ENCODE data around the gene MAB21L2. TPM values are rescaled to one million over a fixed set of nuclear protein-coding genes. Genes with fewer than 3 reads are reported as not detected.
A peak's percentile ranks its signal among the peaks of the same experiment; 100 is the strongest.

Gene MAB21L2
- total and polyA plus RNA-seq, 2 experiments from 2014 or later = 0.12 to 0.54 TPM

- no peaks in the 10 kb centered on the region for H3K36me3 ChIP-seq
- DNase-seq (ENCODE audit: low read depth in 1 of 2, low spot score in 1 of 2) = no peak
- no peaks in the 10 kb centered on the region for H3K4me1 ChIP-seq (ENCODE audit: low read depth)
- no peak overlapping the region for H3K4me3 ChIP-seq
- no peak for TF ChIP-seq CTCF (IDR thresholded peaks at IDR 0.05; ENCODE audit: low read depth, low read length)
- H3K27ac ChIP-seq = no peak overlapping the region
- H3K27me3 ChIP-seq = peaks cover 4% of the 10 kb centered on the region
- no peaks in the 10 kb centered on the region for H3K9me3 ChIP-seq (ENCODE audit: low read depth)
These were observed 11.1 kb upstream of the MAB21L2 start for GRCh38 chr4:150570862-150571261.

DNA sequence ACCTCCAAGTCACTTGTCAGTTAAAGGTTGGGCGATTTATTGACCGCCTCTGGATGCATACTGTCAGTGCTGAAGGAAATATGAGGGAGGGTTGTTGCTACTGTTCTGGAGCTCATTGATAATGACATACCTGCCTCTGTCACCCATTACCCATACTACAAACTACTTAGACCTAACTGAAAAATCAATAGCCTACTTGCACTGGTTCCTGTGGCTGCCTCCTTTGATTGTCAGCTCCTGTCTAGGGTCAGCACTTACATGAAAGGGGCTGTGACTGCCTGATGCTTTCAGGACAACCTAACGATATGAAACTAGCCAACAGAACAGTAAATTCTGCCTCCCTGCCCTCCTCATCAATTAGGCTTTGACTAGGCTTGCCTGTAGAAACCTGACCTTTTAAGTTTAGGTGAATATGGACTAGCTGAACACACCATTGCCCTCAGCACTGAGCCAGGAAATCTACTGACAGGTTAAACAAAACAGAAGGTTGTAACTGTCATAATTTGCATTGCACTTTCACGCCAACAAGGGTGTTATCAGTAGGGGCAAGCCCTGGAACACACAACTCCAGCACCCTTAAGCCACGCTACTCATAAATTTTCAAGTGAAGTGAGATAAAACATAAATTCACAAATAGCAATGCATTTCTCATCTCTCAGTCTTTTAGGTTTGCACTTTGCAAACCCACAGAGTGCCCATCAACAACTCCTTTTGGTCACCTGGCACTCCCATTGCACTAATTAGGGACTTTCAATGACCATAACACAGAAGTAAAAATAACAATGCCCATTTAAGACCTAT is 9.0 kb upstream of the MAB21L2 start:
- H3K4me1 ChIP-seq (ENCODE audit: low read depth) = no peaks in the 10 kb centered on the region
- no peaks in the 10 kb centered on the region for H3K9me3 ChIP-seq (ENCODE audit: low read depth)
- peaks cover 8% of the 10 kb centered on the region for H3K27me3 ChIP-seq
- no peaks in the 10 kb centered on the region for H3K36me3 ChIP-seq
- no peak for TF ChIP-seq CTCF (IDR thresholded peaks at IDR 0.05; ENCODE audit: low read depth, low read length)
- no peak overlapping the region for H3K4me3 ChIP-seq
- DNase-seq (ENCODE audit: low read depth in 1 of 2, low spot score in 1 of 2) = peak in 1 of 2 donors; percentile 42
- H3K27ac ChIP-seq = no peak overlapping the region

- no peak overlapping the region for H3K27ac ChIP-seq
- H3K27me3 ChIP-seq = peaks cover 14% of the 10 kb centered on the region
- no peaks in the 10 kb centered on the region for H3K9me3 ChIP-seq (ENCODE audit: low read depth)
- no peak overlapping the region for H3K4me3 ChIP-seq
- no peak for TF ChIP-seq CTCF (IDR thresholded peaks at IDR 0.05; ENCODE audit: low read depth, low read length)
- H3K36me3 ChIP-seq = no peaks in the 10 kb centered on the region
- H3K4me1 ChIP-seq (ENCODE audit: low read depth) = no peaks in the 10 kb centered on the region
- DNase-seq (ENCODE audit: low read depth in 1 of 2, low spot score in 1 of 2) = peak in 1 of 2 donors; percentile 37
These were observed 8.4 kb upstream of the MAB21L2 start for GRCh38 chr4:150573534-150573933.

- H3K27ac ChIP-seq = no peak overlapping the region
- DNase-seq (ENCODE audit: low read depth in 1 of 2, low spot score in 1 of 2) = no peak
- no peak for TF ChIP-seq CTCF (IDR thresholded peaks at IDR 0.05; ENCODE audit: low read depth, low read length)
- no peaks in the 10 kb centered on the region for H3K9me3 ChIP-seq (ENCODE audit: low read depth)
- H3K4me1 ChIP-seq (ENCODE audit: low read depth) = no peaks in the 10 kb centered on the region
- H3K27me3 ChIP-seq = peaks cover 26% of the 10 kb centered on the region
- H3K36me3 ChIP-seq = no peaks in the 10 kb centered on the region
- H3K4me3 ChIP-seq = no peak overlapping the region
These were observed 7.3 kb upstream of the MAB21L2 start for GRCh38 chr4:150574678-150575077.

DNA sequence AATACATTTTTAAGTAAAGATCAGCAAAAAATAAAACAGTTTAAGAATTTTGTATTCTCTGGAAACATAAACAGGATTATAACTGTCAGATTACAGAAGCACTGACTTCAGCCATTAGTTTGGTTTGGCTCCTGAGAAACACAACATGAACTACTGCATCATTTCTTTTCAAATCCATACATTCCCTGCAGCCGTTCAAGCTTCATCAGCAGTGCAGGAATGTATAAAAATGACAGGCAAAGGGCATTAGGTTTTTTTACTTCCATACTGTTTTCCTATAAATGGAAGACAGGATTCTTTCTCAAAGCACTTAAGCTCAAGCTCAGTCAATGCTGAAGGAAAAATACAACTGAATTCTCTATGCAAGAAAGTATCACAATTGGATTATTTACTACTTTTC is 4.2 kb upstream of the MAB21L2 start:
- no peak overlapping the region for H3K4me3 ChIP-seq
- peaks cover 57% of the 10 kb centered on the region for H3K27me3 ChIP-seq
- TF ChIP-seq CTCF (IDR thresholded peaks at IDR 0.05; ENCODE audit: low read depth, low read length) = no peak
- H3K4me1 ChIP-seq (ENCODE audit: low read depth) = peaks cover 5% of the 10 kb centered on the region
- no peak for DNase-seq (ENCODE audit: low read depth in 1 of 2, low spot score in 1 of 2)
- no peaks in the 10 kb centered on the region for H3K9me3 ChIP-seq (ENCODE audit: low read depth)
- H3K27ac ChIP-seq = no peak overlapping the region
- no peaks in the 10 kb centered on the region for H3K36me3 ChIP-seq

All from cardiac muscle cell (in vitro differentiated cells and primary cell).